Measurements from ENCODE around the gene CTSO. TPM values are rescaled to one million over a fixed set of nuclear protein-coding genes. Genes with fewer than 3 reads are reported as not detected.

The CTSO gene
- total and polyA plus RNA-seq, 2 donors (not counting 3 experiments of a cell fraction or from before 2014, with no cell fraction given) = 7.9 to 8.5 TPM

- Histone ChIP-seq H3K4me3 (replicated peaks in 1 of 3; ENCODE audit: insufficient read depth in 1 of 3, low read depth in 1 of 3, low read length in 3 of 3) (no peak overlapping the region), H4K20me1 (replicated peaks; ENCODE audit: control insufficient read depth, extremely low read depth, insufficient read depth, low read length) (no peaks in the 10 kb centered on the region), H2AFZ (ENCODE audit: low read depth, low read length) (no peak overlapping the region), H3K4me1 (ENCODE audit: control insufficient read depth, extremely low read depth, insufficient read depth, low read length) (peaks cover 6% of the 10 kb centered on the region), H3K9me3 (replicated peaks; ENCODE audit: control insufficient read depth, insufficient read depth, low read length) (no peaks in the 10 kb centered on the region), H3K79me2 (ENCODE audit: control insufficient read depth, insufficient read depth, low read length) (no peaks in the 10 kb centered on the region), H3K9ac (replicated peaks; ENCODE audit: extremely low read depth, insufficient read depth, low read length) (no peak overlapping the region), H3K27ac (ENCODE audit: insufficient read depth, low read depth, low read length) (no peak overlapping the region), H3K9me1 (replicated peaks; ENCODE audit: control insufficient read depth, extremely low read depth, insufficient read depth, low read length) (no peaks in the 10 kb centered on the region), H3K4me2 (ENCODE audit: insufficient read depth, low read length) (no peak overlapping the region), H3K27me3 (ENCODE audit: control insufficient read depth in 2 of 2, insufficient read depth in 2 of 2, low read length in 2 of 2) (no peaks in the 10 kb centered on the region), H3K36me3 (ENCODE audit: control insufficient read depth in 2 of 2, extremely low read depth in 1 of 2, insufficient read depth in 2 of 2, low read length in 2 of 2) (no peaks in the 10 kb centered on the region)
- POLR2A ChIA-PET = no interaction called here
- TF ChIP-seq FOS (IDR thresholded peaks at IDR 0.05; ENCODE audit: borderline replicate concordance, insufficient read depth, low read length) (no peak), GATA2 (IDR thresholded peaks at IDR 0.05; ENCODE audit: insufficient read depth, insufficient read length, low read depth, low read length) (no peak), POLR2AphosphoS5 (IDR thresholded peaks at IDR 0.05; ENCODE audit: insufficient read depth, low read depth, low read length) (no peak), MAX (IDR thresholded peaks at IDR 0.05; ENCODE audit: insufficient read depth, insufficient read length) (no peak), JUN (IDR thresholded peaks at IDR 0.05; ENCODE audit: borderline replicate concordance, insufficient read depth, insufficient read length, low read depth) (no peak), EZH2 (IDR thresholded peaks at IDR 0.05; ENCODE audit: borderline replicate concordance, low read depth, low read length, severe bottlenecking) (no peak), POLR2A (IDR thresholded peaks at IDR 0.05; ENCODE audit: low read depth, low read length) (no peak), CTCF (IDR thresholded peaks at IDR 0.05; ENCODE audit: extremely low read depth in 1 of 2, insufficient read depth in 1 of 2, low read depth in 1 of 2, low read length in 2 of 2) (no peak), MYC (IDR thresholded peaks at IDR 0.05; ENCODE audit: low read depth, low read length) (no peak)
- BruUV-seq (replicated peaks) = no TSS peak
- FAIRE-seq (no peak), DNase-seq (ENCODE audit: low read depth, low spot score) (no peak)
- intact Hi-C loops (cut with micrococcal nuclease) = loop anchor here (5.0 to 10.0 kb wide), 2 partner anchors 1022 to 1094 kb away; partner anchors contain the start of gene PDGFC
- dilution Hi-C loops (cut with MboI; ENCODE audit: extremely low pct_ligation_motif_present, low sequenced_read_pairs) = no loop called here
- CTCF ChIA-PET = no interaction called here
These were observed 3.2 kb downstream of the CTSO start for GRCh38 chr4:155950461-155950860.

Data from endothelial cell of umbilical vein (primary cell).